Adrenal gland (tissue), 12 donors: ENCODE measurements around the gene KIF26B. TPM values are rescaled to one million over a fixed set of nuclear protein-coding genes. Genes with fewer than 3 reads are reported as not detected.

Experiments used
- DNase-seq, 7 donors: peaks; one replicate each; pipeline ENCODE4 v3.0.0-alpha.2; 2019 to 2020
- H3K27ac ChIP-seq, 5 donors: fragments of 200-600 bp; sonication (generic) in 4 of 5; 1 replicate in 3 of 5; 2 replicates in 2 of 5; pipeline versions ENCODE4 v1.5.1 to v1.8.0; 2016 to 2020; ENCODE audit warnings: mild to moderate bottlenecking in 1 of 5
- H3K27me3 ChIP-seq: fragments of 200-600 bp; 2 replicates; pipeline ENCODE4 v1.8.0; 2021
- H3K36me3 ChIP-seq, 2 donors: fragments of 200-600 bp; replicated peaks in 1 of 2; 1 replicate in 1 of 2; 2 replicates in 1 of 2; pipeline versions ENCODE4 v1.5.1 to v1.8.0; 2018 to 2022
- H3K4me1 ChIP-seq, 2 donors: fragments of 200-600 bp; replicated peaks in 1 of 2; 1 replicate in 1 of 2; 2 replicates in 1 of 2; pipeline versions ENCODE4 v1.5.1 to v1.8.0; 2018 to 2021
- H3K4me3 ChIP-seq, 4 donors: fragments of 200-600 bp; sonication (generic) in 3 of 4; one replicate each; pipeline ENCODE4 v1.5.1; 2016 to 2018
- H3K9me3 ChIP-seq, 3 donors: fragments of 200-600 bp; sonication (generic) in 1 of 3; replicated peaks in 1 of 3; 1 replicate in 2 of 3; 2 replicates in 1 of 3; pipeline versions ENCODE4 v1.5.1 to v1.8.0; 2016 to 2021
- POLR2A ChIP-seq, 2 donors: fragments of 450-650 bp; IDR thresholded peaks; one replicate each; pipeline ENCODE4 v1.6.1; 2017; ENCODE audit warnings: antibody characterized with exemption in 2 of 2, mild to moderate bottlenecking in 2 of 2, moderate library complexity in 1 of 2
- WGBS, 4 donors: extraction: QIAGEN DNeasy Blood & Tissue Kit in 2 of 4; methylation state at CpG; one replicate each; pipeline versions ENCODE4 v1.1.5 to v1.1.7; 2013 to 2017; 5-methylcytosine and 5-hydroxymethylcytosine counted together
- intact Hi-C, 2 donors: fragments of 100-400 bp; cut with DNase I; formaldehyde crosslinking; loops; one replicate each; pipeline versions ENCODE4 v1.14.1 to v1.15.0; 2022 to 2023
- polyA plus RNA-seq, 3 donors: library from polyadenylated mRNA; stranded (reverse); fragments of 200-250 nt in 2 of 3; fragments of 350-450 nt in 1 of 3; fragmentation: Illumina TruSeq in 1 of 3; extraction: RNeasy Lipid Tissue Mini Kit (QIAGEN cat#74804) in 1 of 3; gene quantifications; one replicate each; pipeline ENCODE4 v1.2.3, GENCODE V29; 2013 to 2014
- total RNA-seq, 9 donors: library from RNA; depleted of rRNA in 4 of 9; stranded (reverse); fragments of >200 nt in 4 of 9; fragments of 120-200 nt in 1 of 9; fragmentation: NEBNext Ultra II Directional in 1 of 9; extraction: Animal tissue kit (Norgen Biotek cat#: 25700) in 1 of 9; gene quantifications; one replicate each; pipeline versions ENCODE4 v1.1.0 to v1.2.4, GENCODE V29; 2013 to 2023
- TF ChIP-seq, protein P1 (sequence below), 6 experiments: fragments of 450-650 bp in 4 of 6; fragments of 200-600 bp in 2 of 6; sonication (generic) in 1 of 6; IDR thresholded peaks; 1 replicate in 5 of 6; 2 replicates in 1 of 6; pipeline versions ENCODE4 v1.5.1 to v1.8.0; 2016 to 2021; ENCODE audit warnings: antibody characterized with exemption in 6 of 6, mild to moderate bottlenecking in 2 of 6, moderate library complexity in 1 of 6
- donor health status: healthy with polysubstance abuse.
- donor health status: Bipolar disorder and iron deficiency.
- donor health status: DM: yes; HTN: yes; CAD: no.
- donor health status: DM: no; HTN: no; CAD: no.
- donor health status: DM: no; HTN: no; CAD: no.
- donor health status: DM: yes; HTN: yes; CAD: no.

KIF26B gene
- total and polyA plus RNA-seq, 12 donors: 0.20 to 4.6 (median 2.6) TPM

DNA sequence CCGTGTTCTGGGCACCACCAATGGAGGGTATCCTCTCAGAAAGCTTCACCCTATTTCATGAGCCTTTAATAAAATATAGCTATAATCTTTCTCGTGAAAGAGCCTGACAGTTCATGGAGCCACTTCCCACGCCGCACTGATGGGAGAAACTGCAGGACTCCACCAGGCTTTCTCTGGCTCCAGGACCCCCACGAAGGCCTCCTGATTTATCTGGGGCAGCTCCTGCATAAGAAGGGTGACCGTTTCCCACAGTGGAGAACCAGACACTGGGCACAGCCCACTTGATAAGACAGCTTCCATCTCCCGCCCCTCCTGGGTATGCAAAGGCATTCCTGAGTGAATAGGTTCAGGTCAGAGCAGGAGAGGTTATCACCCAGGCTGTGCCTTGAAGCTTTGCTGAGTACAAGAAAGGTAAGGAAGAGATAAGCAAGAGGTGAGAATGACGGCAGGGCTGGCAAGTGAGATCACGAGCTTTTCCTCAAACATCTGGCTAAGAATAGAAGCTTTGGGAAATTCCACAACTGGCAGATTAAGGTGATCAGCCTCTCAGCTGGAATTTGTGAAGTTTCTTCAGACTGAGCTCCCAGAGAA is 499.8 kb downstream of the KIF26B start:
- 73 to 84% (median 77%) methylated on average over 8 to 9 of the region's 9 CpGs for WGBS, 4 donors
- Histone ChIP-seq H3K27ac (no peak overlapping the region), H3K4me1 (no peaks in the 10 kb centered on the region), H3K36me3 (no peaks in the 10 kb centered on the region), H3K9me3 (no peaks in the 10 kb centered on the region), H3K27me3 (no peaks in the 10 kb centered on the region), H3K4me3 (no peak overlapping the region)
- intact Hi-C loops: no loop called here
- no peak for DNase-seq
- TF ChIP-seq POLR2A (IDR thresholded peaks at IDR 0.05): no peak
- TF ChIP-seq, protein P1, sequence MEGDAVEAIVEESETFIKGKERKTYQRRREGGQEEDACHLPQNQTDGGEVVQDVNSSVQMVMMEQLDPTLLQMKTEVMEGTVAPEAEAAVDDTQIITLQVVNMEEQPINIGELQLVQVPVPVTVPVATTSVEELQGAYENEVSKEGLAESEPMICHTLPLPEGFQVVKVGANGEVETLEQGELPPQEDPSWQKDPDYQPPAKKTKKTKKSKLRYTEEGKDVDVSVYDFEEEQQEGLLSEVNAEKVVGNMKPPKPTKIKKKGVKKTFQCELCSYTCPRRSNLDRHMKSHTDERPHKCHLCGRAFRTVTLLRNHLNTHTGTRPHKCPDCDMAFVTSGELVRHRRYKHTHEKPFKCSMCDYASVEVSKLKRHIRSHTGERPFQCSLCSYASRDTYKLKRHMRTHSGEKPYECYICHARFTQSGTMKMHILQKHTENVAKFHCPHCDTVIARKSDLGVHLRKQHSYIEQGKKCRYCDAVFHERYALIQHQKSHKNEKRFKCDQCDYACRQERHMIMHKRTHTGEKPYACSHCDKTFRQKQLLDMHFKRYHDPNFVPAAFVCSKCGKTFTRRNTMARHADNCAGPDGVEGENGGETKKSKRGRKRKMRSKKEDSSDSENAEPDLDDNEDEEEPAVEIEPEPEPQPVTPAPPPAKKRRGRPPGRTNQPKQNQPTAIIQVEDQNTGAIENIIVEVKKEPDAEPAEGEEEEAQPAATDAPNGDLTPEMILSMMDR (IDR thresholded peaks at IDR 0.05): no peak

DNA sequence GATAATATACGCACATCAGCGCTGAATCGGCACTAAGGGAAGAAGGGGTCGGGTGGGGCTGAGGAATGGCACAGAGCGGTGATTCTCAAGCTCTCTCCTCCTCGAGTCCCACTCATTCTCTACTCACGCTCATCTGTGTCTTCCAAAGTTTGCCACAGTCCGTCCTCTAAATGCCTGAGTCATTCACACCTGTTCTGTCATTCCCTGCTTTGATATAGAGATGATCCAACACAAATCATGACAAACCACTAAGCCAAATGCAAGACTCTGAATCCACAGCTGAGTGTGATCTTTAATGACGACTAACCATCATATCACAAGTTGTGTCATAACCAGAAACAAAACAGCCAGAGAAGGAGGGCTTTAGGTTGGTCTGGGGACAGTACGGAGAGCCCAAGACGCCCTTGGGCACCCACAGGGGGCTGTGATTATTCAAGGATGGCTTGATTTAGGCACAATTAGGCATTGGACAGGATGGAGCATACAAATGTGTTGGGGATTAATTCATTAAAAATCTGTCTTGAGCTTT is 501.5 kb downstream of the KIF26B start:
- H3K36me3 ChIP-seq: no peaks in the 10 kb centered on the region
- TF ChIP-seq, protein P1 (IDR thresholded peaks at IDR 0.05): no peak
- TF ChIP-seq POLR2A (IDR thresholded peaks at IDR 0.05): no peak
- no peaks in the 10 kb centered on the region for H3K4me1 ChIP-seq
- no peaks in the 10 kb centered on the region for H3K9me3 ChIP-seq
- WGBS, 4 donors: 90 to 94% (median 92%) methylated on average over 11 of the region's 11 CpGs
- intact Hi-C loops: no loop called here
- no peak for DNase-seq
- no peak overlapping the region for H3K4me3 ChIP-seq
- no peak overlapping the region for H3K27ac ChIP-seq
- H3K27me3 ChIP-seq: no peaks in the 10 kb centered on the region

DNA sequence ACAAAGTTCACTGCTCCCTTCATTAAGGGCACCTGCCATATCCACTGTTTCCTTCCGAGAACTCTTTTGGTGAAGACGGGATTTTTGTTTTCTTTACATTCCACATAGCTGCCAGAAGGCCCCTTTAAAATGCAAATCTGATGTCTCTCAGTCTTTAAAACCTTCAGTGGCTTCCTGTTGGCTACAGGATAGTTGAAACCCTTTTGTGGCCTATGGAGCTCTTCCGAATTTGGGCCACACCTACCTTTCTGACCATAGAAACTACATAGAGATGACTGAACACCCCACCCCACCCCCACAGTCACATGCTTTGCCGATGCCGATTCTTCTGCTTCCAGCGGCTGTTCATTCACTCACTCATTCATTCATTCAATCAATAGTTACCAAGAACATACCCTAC is 502.6 kb downstream of the KIF26B start:
- 93 to 94% (median 93%) methylated on average over 6 of the region's 6 CpGs for WGBS, 4 donors
- Histone ChIP-seq H3K27me3 (no peaks in the 10 kb centered on the region), H3K4me1 (no peaks in the 10 kb centered on the region), H3K36me3 (no peaks in the 10 kb centered on the region), H3K9me3 (no peaks in the 10 kb centered on the region), H3K27ac (no peak overlapping the region), H3K4me3 (no peak overlapping the region)
- DNase-seq: no peak
- intact Hi-C loops: no loop called here
- TF ChIP-seq, protein P1 (IDR thresholded peaks at IDR 0.05): no peak
- TF ChIP-seq POLR2A (IDR thresholded peaks at IDR 0.05): no peak

DNA sequence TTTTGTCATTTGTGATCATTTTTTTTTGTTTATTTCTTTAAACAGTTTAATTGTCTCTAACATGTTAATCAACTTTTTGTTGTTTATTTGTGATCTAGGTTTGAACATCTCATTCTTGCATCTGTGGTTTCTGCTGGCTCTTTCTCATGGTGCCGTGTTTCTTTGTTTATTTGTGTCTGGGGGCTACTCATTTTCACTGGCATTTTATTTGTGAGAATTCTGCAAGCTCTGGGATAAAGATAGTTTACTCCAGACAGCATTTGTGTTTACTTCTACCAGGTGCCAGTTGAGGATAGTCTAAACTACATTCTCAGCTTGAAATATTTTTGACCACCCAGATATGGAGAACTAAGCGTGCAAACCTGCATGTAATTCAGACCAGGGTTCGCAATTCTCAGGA is 508.6 kb downstream of the KIF26B start:
- DNase-seq: no peak
- Histone ChIP-seq H3K27ac (no peak overlapping the region), H3K4me3 (no peak overlapping the region), H3K27me3 (no peaks in the 10 kb centered on the region), H3K4me1 (no peaks in the 10 kb centered on the region), H3K36me3 (no peaks in the 10 kb centered on the region), H3K9me3 (no peaks in the 10 kb centered on the region)
- no peak for TF ChIP-seq POLR2A (IDR thresholded peaks at IDR 0.05)
- TF ChIP-seq, protein P1 (IDR thresholded peaks at IDR 0.05): no peak
- intact Hi-C loops: no loop called here
- 93 to 97% (median 95%) methylated on average over 3 of the region's 3 CpGs for WGBS, 4 donors
